Esophagus squamous epithelium (tissue), 4 donors: ENCODE data around the gene PLPP7.

Experiments
- CTCF ChIP-seq, 6 experiments: fragments of 450-650 bp in 4 of 6; fragments of 200-600 bp in 2 of 6; sonication (generic) in 2 of 6; IDR thresholded peaks; one replicate each; pipeline ENCODE4 v1.5.1; 2016 to 2019; ENCODE audit warnings: antibody characterized with exemption in 6 of 6, mild to moderate bottlenecking in 4 of 6, moderate library complexity in 4 of 6
- POLR2A ChIP-seq, 4 donors: fragments of 450-650 bp; IDR thresholded peaks; one replicate each; pipeline ENCODE4 v1.6.1; 2017; ENCODE audit warnings: antibody characterized with exemption in 4 of 4, mild to moderate bottlenecking in 4 of 4, moderate library complexity in 3 of 4

GRCh38 chr9:131289301-131290035, at the start of gene PLPP7:
- no peak for TF ChIP-seq CTCF (IDR thresholded peaks at IDR 0.05)
- no peak for TF ChIP-seq POLR2A (IDR thresholded peaks at IDR 0.05)
